NT2/D1 (cell line): ENCODE data around the gene RNASET2.

Experiments
- DNase-seq: peaks from one replicate; pipeline ENCODE4 v3.0.0-alpha.2; 2011; ENCODE audit warnings: low read depth, low spot score
- H3K27me3 ChIP-seq: 2 replicates; pipeline ENCODE4 v1.6.0; 2011; ENCODE audit warnings: mild to moderate bottlenecking; ENCODE audit not compliant: insufficient read length, insufficient read depth
- H3K36me3 ChIP-seq: 2 replicates; pipeline ENCODE4 v1.6.1; 2011; ENCODE audit warnings: mild to moderate bottlenecking, low read length, mixed read lengths; ENCODE audit not compliant: insufficient read depth, insufficient read length
- H3K4me1 ChIP-seq: 2 replicates; pipeline ENCODE4 v1.5.1; 2011; ENCODE audit not compliant: insufficient read depth, insufficient read length
- H3K4me3 ChIP-seq: 2 replicates; pipeline ENCODE4 v1.5.1; 2011; ENCODE audit warnings: low read depth; ENCODE audit not compliant: insufficient read length
- H3K9ac ChIP-seq: 2 replicates; pipeline ENCODE4 v1.6.0; 2011; ENCODE audit warnings: low read depth; ENCODE audit not compliant: insufficient read length
- H3K9me3 ChIP-seq: 2 replicates; pipeline ENCODE4 v1.5.1; 2011; ENCODE audit warnings: mild to moderate bottlenecking, low read length; ENCODE audit not compliant: insufficient read depth
- SUZ12 ChIP-seq: IDR thresholded peaks from 2 replicates; pipeline ENCODE4 v1.6.1; 2011; ENCODE audit not compliant: insufficient read length, insufficient read depth; ENCODE audit errors: extremely low read depth
- YY1 ChIP-seq: IDR thresholded peaks from 2 replicates; pipeline ENCODE4 v1.6.1; 2011; ENCODE audit not compliant: insufficient read length, insufficient read depth
- ZNF274 ChIP-seq: IDR thresholded peaks from 2 replicates; pipeline ENCODE4 v1.6.1; 2011; ENCODE audit warnings: mild to moderate bottlenecking, low read depth, low read length

RNASET2 gene

DNA sequence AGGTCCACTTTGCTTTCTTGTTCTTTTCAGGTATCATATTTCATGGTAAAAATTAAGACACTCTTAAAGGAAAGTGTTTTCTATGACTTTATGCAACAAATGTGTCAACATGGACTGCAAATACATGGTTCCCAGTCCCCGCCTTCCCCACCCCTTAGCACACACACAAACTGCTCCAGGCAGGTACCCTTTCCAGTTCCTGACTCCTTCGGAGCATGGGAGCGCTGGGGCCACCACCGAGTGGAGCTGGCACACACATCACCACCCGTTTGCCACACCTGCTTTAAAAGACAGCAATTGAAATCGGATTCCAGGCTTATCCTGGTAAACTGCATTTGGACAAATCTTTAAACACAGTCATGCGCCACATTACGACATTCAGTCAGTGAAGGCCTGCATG is 22.2 kb downstream of the RNASET2 start:
- TF ChIP-seq ZNF274 (no peak), SUZ12 (no peak), YY1 (no peak)
- Histone ChIP-seq H3K27me3 (no peaks in the 10 kb centered on the region), H3K9me3 (no peaks in the 10 kb centered on the region), H3K9ac (no peak overlapping the region), H3K4me1 (peaks cover 3% of the 10 kb centered on the region), H3K36me3 (peaks cover 10% of the 10 kb centered on the region), H3K4me3 (no peak overlapping the region)
- no peak for DNase-seq

DNA sequence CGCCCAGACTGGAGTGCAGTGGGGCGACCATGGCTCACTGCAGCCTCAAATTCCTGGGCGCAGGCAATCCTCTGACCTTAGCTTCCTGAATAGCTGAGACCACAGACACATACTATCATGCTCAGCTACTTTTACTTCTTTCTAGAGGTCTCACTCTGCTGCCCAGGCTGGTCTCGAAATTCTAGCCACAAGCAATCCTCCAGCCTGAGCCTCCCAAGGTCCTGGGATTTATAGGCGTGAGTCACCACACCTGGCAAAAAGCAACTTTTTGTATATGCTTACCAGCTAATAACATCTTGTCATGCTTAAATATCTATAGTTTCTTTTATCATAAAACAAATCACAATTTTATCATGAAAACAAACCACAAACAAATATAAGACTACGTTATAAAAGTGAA is 23.0 kb downstream of the RNASET2 start:
- Histone ChIP-seq H3K9me3 (no peaks in the 10 kb centered on the region), H3K4me3 (no peak overlapping the region), H3K36me3 (peaks cover 7% of the 10 kb centered on the region), H3K9ac (no peak overlapping the region), H3K4me1 (peaks cover 3% of the 10 kb centered on the region), H3K27me3 (no peaks in the 10 kb centered on the region)
- no peak for TF ChIP-seq ZNF274
- no peak for TF ChIP-seq SUZ12
- DNase-seq: no peak

GRCh38 chr6:166932616-166933015 is 23.7 kb downstream of the RNASET2 start:
- peaks cover 3% of the 10 kb centered on the region for H3K36me3 ChIP-seq

GRCh38 chr6:166932116-166932515 is 24.2 kb downstream of the RNASET2 start:
- Histone ChIP-seq H3K9me3 (no peaks in the 10 kb centered on the region), H3K4me1 (peaks cover 5% of the 10 kb centered on the region), H3K4me3 (no peak overlapping the region), H3K27me3 (no peaks in the 10 kb centered on the region), H3K36me3 (peaks cover 3% of the 10 kb centered on the region), H3K9ac (no peak overlapping the region)
- no peak for DNase-seq
- TF ChIP-seq ZNF274 (no peak), SUZ12 (no peak), YY1 (no peak)

More at GRCh38 chr6:166932616-166933015, 23.7 kb downstream of the RNASET2 start:
- Histone ChIP-seq H3K4me3 (no peak overlapping the region), H3K4me1 (peaks cover 5% of the 10 kb centered on the region), H3K9me3 (no peaks in the 10 kb centered on the region), H3K9ac (no peak overlapping the region), H3K27me3 (no peaks in the 10 kb centered on the region)
- DNase-seq: no peak
- no peak for TF ChIP-seq SUZ12
- no peak for TF ChIP-seq YY1
- TF ChIP-seq ZNF274: no peak

GRCh38 chr6:166931426-166931970 is 24.9 kb downstream of the RNASET2 start:
- no peak for TF ChIP-seq ZNF274
- no peak for TF ChIP-seq SUZ12
- no peak for TF ChIP-seq YY1
- peaks cover 3% of the 10 kb centered on the region for H3K36me3 ChIP-seq
- no peak for DNase-seq
- H3K27me3 ChIP-seq: no peaks in the 10 kb centered on the region
- no peaks in the 10 kb centered on the region for H3K9me3 ChIP-seq
- H3K9ac ChIP-seq: no peak overlapping the region
- peaks cover 5% of the 10 kb centered on the region for H3K4me1 ChIP-seq
- no peak overlapping the region for H3K4me3 ChIP-seq

GRCh38 chr6:166930354-166930891 is 25.9 kb downstream of the RNASET2 start:
- DNase-seq: no peak
- Histone ChIP-seq H3K9ac (no peak overlapping the region), H3K36me3 (peaks cover 3% of the 10 kb centered on the region), H3K4me1 (peaks cover 5% of the 10 kb centered on the region), H3K4me3 (no peak overlapping the region), H3K9me3 (no peaks in the 10 kb centered on the region), H3K27me3 (no peaks in the 10 kb centered on the region)
- TF ChIP-seq SUZ12 (no peak), ZNF274 (no peak), YY1 (no peak)

GRCh38 chr6:166929542-166930189 is 26.7 kb downstream of the RNASET2 start:
- Histone ChIP-seq H3K9ac (no peak overlapping the region), H3K9me3 (no peaks in the 10 kb centered on the region), H3K27me3 (no peaks in the 10 kb centered on the region), H3K36me3 (peaks cover 3% of the 10 kb centered on the region), H3K4me3 (no peak overlapping the region), H3K4me1 (peaks cover 5% of the 10 kb centered on the region)
- no peak for DNase-seq
- TF ChIP-seq ZNF274 (no peak), YY1 (no peak), SUZ12 (no peak)
